GM21360 (cell line): ENCODE results near the gene TTC9C.
A peak's percentile ranks its signal among the peaks of the same experiment; 100 is the strongest.
"Not testable (repeated sequence)": the region's sequence is repeated elsewhere in the genome, so short reads cannot be mapped to it uniquely, and the experiment has no call there.

ENCODE experiments used
- ATAC-seq: cut with Tn5 transposase; IDR thresholded peaks from one replicate; pipeline ENCODE4 v1.9.1; 2021; ENCODE audit warnings: mild to moderate bottlenecking, moderate library complexity; ENCODE audit not compliant: unreplicated experiment

TTC9C gene

DNA sequence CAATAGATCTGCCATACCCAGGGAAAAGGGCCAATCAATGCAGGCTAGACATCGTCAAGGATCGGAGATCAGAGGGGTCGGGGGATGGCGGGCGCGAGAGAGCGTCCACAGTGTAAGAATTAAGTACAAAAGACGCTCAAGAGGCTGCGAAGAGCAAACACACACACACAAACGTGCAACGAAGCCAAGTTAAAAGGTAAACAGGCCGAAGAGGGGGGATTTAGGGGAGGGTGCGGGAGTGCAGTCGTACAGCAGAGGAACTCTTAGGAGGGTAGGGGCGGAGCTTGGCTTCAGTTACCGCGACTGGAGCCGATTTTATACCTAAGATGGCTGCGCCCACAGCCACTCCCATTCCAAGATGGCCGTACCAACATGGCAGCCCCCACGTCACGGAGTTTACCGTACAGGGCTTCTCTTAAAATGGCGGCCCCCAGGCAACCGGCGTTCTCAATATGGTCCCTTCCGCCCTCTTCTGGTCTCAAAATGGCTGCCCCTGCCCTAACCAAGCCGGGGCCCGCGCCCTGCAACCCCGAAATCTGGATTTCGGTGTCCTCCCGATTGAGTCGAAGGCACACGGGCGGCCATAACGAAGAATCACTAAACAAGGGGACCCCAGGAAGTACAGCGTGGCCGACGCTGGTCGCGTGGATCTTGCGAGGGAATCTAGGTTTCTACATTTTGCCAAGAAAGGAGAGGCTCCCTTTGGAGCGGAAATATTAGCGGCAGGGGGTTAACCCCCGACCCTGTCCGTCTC is 18.9 kb upstream of the TTC9C start:
- peak; percentile 54 for ATAC-seq

DNA sequence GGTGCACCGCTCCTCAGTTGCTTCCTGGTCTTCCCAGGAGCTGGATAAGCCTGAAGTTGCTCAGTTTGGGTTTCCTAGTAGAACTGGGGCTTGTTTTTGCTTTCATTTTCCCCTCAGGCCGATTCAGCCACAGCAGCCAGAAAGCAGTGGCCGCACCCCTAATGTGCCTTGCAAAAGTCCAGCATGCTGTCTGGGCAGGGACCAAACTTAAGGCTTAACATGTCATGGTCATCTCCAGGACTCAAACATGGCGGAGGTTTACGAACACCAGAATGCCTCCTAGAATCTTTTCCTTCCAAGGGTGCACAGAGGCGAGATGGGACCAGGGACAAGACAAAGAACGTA is 18.3 kb upstream of the TTC9C start:
- ATAC-seq: peak; percentile 2

DNA sequence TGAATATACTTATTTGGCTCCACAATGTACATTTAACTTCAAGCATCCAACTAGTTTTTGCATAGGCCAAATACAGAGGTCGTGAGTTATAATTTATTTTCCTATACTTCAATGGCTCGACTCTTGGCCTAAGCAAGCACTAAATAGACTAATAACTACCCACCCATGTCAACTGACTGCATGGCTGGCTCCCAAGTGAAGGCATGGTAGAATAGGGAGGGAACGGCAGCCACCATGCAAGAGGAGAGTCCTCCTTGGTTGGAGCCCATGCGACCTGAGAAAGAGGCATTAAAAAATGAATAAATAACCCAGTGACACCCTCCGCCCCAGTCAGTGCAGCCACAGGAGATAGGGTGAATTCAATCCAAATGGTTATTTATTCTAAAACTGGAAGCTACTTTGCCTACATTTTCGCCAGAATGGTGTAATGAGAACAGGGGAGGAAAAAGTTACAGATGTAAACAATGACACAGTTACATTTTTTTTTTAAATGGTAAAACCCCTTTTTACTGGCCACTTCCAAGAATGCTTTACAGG is 15.9 kb upstream of the TTC9C start:
- no peak for ATAC-seq

DNA sequence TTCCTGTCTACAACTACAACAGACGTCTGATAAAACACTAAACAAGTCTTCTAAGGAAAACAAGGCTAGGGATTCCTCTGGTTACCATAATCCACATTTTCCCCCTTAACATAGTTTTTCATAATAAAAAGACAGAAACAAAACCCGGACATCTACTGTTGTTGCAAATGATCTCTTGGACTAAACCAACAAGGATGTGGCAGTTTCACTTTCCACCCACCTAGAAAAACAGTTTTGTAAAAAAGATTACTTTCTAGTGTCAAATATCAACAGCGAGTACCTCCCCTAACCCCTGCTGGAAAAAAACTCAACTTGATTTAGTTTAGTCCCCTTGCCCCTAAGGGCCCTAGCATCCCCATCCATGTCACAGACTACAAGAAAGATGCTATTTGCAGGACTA is 15.4 kb upstream of the TTC9C start:
- no peak for ATAC-seq

DNA sequence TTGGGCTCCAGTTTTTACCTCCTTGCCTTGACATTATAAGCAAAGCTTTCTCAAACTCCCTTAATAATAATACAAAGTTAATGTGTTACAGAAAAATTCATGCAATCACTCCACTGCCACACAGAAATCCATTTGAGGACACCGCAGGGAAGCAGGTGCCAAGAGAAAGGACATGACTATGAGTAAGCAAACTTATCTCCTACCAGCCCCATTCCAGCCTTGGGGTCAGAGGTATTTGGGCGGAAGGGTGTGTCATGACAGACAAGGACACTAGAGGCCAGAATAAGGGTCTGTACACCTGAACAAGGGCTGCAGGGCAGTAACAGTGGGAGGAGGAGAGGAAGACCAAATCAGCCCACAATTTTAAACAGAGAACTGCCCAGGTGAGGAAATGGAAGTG is 14.9 kb upstream of the TTC9C start:
- no peak for ATAC-seq

DNA sequence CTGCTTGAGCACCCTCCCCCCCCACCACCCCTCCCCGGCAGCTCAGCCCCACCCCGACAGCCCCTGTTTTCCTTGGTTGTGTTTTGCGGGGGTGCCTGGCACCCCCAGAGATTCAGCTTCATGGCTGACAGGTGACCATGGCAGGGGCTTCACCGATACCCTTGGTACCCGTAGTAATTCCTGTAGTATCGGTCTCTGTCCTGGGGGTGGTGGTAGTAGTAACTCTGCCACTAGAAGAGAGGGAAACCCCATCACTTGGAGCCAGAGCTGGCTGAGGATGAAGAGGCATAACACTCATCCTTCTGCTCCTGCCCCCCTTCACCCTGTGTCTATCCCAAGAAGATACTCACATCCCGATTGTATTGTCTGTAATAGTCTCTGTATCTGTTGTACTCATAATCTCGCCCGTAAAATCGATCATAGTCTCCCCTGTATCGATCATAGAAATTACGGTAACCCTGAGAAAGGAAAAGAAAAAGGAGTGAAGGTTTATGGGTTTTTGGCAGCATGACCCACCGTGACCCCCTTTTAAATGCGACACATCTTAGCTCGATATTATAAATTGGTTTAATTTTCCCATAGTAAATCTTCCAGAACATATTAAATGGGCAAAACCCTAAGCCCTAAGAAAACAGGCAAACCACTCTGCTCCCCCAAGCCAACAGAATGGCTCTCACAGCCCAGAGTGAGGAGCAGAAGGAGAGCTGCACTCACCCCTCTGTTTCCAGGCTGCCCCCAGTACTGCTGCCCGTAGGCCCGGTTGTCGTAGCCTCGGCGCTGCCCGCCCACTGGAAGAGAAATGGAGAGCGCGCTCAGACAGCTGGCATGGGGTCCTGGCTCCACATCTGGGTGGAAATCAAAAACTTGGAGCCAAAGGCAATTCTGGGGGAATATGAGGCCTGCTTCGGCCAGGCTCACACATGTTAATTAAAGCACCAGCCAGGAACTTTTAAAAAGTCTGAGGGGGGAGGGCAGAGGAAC is 12.8 kb upstream of the TTC9C start:
- ATAC-seq: no peak

DNA sequence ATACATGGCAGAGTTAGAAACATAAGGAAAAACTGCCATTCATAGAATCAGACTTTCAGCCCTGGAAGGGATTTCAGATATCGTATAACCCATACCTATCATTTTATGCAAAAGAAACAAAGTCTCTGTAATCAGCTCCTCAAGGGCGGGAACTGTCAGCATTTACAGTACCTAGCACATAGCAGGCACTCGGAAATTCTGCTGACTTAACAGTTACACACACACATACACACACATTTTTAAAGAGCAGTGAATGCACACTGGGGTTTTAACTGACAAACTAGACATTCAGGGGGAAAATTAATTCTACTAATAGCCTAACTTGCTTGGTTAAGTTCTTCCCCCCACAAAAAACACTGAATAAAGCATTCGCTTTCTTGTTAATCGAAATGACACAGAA is 12.1 kb upstream of the TTC9C start:
- no peak for ATAC-seq

DNA sequence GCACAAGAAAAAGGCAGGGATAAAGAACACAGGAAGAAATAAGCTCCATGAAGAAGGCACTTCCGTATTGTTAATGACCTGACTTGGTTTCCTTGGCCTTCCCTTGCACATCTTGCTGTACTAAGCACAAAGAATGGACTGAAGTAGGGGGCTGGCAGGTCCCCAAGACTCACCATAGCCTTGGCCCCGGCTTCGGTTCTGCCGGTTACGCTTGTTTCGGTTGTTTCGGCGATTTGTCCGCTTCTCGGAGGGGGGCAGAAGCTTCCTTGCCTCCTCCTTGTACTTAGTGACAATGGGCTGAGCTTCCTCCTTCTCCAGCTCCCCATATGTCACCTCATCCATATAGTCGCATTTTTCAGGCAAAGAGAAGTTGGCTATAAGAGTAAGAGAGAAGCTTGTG is 11.5 kb upstream of the TTC9C start:
- no peak for ATAC-seq

DNA sequence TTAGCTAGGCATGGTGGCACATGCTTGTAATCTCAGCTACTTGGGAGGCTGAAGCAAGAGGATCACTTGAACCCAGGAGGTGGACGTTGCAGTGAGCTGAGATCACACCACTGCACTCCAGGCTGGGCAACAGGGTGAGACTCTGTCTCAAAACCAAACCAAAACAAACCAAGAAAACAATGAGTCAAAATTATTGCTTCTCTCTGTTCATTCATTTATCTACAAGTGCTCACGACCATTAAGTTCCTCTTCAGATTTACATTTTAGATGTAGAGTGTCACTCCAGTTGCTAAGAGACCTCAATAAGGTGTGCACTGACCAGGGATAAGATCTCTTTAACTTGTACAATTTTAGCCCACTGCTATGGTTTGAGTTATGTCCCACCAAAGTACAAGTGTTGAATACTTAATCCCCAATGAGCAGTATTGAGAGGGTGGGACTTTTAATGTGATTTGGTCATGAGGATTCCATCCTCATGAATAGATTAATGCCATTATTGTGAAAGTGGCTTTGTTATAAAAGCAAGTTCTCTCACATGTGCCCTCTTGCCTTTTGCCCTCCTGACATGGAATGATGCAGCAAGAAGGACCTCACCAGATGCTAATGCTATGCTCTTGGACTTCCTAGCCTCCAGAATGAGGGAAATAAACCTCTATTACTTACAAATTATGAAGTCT is 8.8 kb upstream of the TTC9C start:
- ATAC-seq: no peak

DNA sequence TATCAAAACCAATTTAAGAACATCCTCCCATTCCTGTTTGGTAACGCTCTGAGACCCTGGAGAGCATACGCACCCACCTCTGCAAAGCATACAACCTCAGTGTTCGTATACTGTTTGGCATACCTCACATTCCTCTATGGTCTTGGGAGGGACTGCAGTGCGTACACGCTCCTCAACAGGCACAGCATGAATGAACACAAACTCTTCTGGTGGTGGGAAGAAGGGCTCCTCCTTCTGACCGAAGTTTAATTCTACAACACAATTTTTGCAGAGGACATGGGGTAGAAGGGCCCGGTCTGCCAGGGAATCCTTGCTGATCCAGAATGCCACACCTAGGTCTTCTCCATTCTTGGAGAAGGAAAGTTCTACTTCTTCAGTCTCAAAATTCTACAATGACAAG is 6.3 kb upstream of the TTC9C start:
- ATAC-seq: no peak

DNA sequence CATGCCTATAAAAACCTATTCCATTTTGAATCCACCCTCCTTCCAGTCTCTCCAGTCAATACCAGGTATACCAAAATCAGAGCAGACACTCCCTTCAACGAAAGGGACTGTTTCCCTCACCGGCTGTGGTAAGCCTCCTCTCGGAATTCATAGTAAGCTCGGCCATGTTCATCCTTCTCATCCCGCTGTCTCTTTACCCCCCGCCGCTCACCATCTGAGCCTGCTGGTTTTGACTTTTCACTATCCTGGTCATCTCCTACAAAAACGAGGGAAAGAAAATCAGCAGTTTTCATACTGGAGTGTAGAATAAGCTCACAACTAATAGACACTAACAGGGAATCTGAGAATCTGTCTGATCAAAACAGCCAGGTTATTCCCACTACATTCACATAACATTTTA is 4.1 kb upstream of the TTC9C start:
- ATAC-seq: no peak

DNA sequence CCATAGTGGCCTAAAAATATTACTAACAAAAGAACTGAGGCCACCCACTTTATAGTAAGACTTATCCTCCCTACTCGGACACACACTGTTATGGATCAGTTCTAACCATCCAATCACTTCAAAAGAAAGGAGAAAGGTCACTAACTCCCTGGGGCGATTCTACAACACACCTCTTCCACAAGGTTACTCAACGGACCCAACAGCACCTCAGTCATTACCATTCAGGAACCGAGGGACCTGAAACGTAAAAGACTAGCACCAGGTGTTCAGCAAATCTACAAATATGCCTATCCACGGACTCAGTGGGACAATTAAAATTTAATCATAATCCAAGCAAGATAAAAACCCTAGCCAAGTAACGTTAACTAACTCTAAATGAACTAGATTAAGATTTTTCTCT is 2.6 kb upstream of the TTC9C start:
- no peak for ATAC-seq

DNA sequence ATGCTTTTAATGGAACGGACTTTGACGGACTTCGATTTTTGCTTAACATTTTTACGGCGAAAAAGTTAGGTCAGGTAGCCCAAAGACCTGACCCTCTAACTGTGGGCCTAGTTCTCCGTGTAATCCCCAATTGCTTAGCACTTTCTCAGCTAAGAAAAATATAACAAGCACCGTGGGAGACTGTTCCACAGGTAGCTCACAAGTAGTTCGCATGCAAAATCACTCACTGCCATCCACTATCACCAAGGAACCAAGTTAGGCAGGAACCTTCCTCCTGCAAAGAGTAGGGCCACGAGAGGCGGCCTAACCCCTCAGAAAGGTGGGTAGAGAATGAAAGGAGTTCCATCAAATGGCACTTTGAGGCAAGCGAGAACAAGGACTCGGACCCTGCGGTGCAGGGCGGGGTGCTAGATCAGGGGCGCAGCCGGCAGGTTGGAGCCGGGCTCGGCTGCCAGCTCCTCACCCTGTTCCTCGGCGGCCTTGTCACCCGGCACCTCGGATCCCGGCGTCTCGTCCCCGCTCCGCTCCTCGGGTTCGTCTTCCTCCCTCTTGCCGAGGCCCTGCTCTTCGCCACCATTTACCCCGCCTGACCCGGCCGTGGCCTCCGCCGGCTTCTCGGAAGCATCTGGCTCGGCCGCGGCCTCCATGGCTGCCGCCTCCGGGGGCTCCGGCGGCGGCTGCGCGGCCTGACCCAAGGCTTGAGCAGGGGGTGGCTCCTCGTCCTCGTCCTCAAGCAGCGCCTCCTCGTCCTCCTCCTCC is 2.0 kb upstream of the TTC9C start:
- no peak for ATAC-seq

DNA sequence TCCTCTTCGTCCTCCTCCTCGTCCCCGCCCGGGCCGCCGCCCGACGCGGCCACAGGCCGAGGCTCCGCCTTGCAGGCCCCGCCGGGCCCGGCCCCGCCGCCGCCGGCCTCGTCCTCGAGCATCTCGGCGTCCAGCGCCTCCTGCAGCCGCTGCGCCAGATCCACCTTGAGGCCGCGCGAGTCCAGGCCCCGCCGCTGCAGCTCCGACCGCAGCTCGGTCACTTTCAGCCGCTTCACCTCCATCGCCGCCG is 1.4 kb upstream of the TTC9C start:
- ATAC-seq: no peak

DNA sequence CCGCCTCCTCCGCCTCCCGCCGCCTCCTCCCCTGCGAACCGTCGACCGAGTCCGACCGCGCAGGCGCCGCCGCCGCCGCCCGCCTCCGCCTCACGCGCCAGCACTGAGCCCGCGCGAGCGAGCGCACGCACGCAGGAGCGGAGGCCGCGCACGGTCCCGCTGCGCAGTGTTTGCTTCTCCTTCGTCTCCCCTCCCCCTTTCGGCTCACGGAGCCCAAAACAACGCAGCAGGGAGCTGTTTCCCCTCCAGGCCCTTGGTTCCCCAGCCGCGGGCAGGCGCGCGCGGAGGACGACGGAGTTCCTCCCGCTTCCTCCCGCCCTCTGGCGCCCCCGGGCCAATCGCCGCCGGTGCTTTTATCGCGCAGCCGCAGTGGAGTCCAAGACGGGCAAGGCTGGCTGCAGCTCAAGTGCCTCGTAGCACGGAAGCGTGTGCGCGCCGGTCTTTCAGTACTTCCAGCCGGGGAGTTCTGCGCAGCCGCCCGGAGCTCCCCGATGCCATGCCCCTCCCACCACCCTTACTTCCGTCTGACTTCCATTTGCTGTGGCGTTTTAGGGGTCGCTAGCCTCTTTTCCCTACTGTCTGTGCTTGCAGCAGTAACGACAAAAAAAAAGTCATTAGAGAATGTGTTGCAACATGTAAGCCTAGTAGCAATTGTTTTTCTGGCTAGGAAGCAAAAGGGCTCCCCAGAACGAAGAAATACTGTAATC is 968 bp upstream of the TTC9C start, which contains the start of gene HNRNPUL2:
TSS of gene HNRNPUL2 (minus strand) at position 293 of the 707 bp plus-strand sequence. CDS start 301 bp downstream, outside the sequence.
- ATAC-seq: peak; percentile 67

DNA sequence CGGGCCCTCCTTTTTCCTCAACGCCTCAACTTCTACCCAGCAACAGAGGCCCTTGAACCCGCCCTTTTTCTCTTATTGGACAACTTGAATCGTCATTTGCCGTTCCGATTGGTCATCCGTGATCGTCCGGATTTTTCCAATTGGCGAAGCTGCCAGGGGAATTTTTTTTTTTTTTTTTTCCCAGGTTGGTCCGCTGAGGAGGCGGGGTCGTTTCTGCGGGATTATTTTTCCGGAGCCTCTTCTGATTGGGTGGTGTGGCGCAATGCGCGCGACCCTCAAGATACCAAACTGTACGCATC is 465 bp upstream of the TTC9C start:
- peak; percentile 48 for ATAC-seq

DNA sequence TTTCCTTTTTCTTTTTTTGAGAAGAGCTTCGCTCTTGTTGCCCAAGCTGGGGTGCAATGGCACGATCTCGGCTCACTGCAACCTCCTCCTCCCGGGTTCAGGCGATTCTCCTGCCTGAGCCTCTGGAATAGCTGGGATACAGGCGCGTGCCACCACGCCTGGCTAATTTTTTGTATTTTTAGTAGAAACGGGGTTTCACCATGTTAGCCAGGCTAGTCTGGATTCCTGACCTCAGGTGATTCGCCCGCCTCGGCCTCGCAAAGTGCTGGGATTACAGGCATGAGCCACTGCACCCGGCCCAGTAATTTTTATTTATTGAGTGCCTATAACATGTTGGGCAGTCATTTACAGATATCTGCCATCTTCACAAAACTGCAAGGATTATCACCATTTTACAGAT is 1.8 kb downstream of the TTC9C start:
- ATAC-seq: not testable (repeated sequence)

DNA sequence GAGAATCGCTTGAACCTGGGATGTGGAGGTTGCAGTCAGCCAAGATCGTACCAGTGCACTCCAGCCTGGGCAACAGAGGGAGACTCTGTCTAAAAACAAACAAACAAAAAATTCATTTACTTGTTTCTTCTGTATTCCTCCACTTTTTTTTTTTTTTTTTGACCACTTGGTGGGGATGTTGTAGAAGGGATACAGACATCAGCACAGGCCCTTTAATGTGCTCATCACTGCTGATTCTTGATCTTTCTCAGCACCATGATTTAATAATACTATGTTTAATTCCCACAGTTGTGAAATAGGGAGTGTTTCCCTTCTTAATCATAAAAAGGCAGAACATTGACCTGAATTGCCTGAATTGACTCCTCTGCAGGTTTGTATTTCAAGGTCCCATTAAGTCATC is 4.5 kb downstream of the TTC9C start:
- ATAC-seq: no peak

DNA sequence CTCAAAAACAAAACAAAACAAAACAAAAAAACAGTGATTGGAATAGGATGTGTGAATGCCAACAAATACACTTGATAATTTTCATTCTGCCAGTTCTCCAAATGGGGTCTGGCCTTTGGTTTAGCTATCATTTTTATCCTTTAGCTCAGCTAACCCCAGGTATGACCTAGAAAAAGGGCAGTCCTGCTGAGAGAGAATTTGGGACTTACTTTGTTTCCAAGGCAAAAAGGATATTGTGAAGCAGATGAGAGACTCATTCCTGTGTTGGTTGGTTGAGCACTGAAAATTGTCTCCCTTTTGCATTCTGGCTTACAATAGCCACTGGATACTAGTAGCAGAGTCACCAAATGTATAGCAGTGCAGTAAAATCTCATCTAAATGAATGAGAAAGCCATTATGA is 8.9 kb downstream of the TTC9C start:
- no peak for ATAC-seq

DNA sequence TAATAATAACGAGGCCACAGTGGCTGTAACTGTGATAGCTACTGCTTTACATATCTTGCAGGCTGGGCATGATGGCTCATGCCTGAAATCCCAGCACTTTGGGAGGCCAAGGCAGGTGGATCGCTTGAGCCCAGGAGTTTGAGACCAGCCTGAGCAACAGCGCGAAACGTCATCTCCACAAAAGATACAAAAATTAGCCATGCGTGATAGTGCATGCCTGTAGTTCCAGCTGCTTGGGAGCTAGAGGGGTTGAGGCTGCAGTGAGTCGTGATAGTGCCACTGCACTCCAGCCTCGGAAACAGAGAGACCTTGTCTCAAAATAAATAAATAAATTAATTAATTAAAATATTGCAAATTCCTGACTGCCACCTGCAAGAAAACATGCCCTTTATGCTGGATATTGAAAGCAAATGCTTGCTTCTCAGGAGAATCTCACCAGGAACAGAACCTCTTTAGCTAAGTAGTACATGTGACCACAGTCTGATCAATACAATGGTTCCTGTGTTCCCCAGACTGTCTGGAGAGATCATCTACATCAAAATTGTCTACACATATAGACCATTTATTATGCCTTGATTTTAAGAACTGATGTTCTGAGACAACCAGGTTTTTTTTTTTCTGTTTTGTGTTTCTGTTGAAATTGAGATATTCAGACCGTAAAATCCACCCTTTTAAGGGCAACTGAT is 19.3 kb downstream of the TTC9C start:
- no peak for ATAC-seq
